Left forelimb (tissue), 1 donor: ENCODE data around the gene PRM3.

Experiments used
- DNase-seq: peaks from one replicate; pipeline ENCODE4 v3.0.0-alpha.2; 2018; ENCODE audit warnings: low spot score

Gene PRM3, protein sequence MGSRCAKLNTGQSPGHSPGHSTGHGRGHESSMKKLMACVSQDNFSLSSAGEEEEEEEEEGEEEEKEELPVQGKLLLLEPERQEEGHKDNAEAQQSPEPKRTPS

DNA sequence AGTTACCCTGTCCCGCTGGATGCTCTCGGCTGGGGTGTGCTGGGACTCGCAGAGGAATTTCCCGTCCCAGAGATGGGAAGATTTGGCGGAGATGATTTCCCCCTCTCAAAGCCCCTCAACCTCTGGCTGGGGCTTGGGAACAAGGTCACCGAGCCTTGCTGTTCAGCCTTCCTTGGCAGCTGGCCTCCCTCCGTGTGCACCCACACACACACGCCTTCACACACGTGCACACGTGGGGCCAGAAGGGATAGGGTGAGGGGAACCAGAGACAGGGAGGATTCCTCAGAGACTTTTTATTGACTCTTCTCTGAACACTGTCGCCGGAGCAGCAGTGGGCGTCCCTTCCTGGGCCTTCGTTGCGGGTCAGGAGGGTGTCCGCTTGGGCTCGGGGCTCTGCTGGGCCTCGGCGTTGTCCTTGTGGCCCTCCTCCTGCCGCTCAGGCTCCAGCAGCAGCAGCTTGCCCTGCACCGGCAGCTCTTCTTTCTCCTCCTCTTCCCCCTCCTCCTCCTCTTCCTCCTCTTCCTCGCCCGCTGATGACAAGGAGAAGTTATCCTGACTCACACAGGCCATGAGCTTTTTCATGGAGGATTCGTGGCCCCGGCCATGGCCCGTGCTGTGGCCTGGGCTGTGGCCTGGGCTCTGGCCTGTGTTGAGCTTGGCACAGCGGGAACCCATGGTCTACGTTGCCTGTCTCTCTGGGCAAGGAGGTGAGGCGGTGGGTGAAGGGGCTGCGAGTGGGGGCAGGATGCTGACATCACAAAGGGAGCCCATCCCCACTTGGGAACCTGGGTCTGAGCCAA, at the start of gene PRM3:
Gene PRM3, minus strand, starts transcription at position 709 of the 800 bp plus-strand sequence. Its CDS starts 34 bp downstream, at position 675.
- DNase-seq = no peak

- DNase-seq = no peak
Measured at GRCh38 chr16:11322823-11323222, 49.4 kb upstream of the PRM3 start.

DNA sequence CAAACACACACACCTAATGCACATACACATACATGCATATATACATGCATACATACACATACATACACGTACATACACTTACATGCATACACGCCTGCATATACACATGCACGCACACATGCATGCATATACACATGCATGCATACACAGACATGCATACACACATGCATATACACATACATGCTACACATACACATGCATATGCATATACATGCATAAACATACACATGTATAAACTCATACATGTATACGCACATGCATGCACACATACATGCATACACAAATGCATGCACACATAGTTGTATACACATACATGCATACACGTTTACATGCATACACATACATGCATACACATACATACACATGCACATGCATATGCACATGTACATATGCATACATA, 48.2 kb upstream of the PRM3 start:
- no peak for DNase-seq

- DNase-seq = no peak
Measured at GRCh38 chr16:11320170-11320569, 46.7 kb upstream of the PRM3 start.

- no peak for DNase-seq
Measured at GRCh38 chr16:11319529-11320146, 46.2 kb upstream of the PRM3 start.

- no peak for DNase-seq
Measured at GRCh38 chr16:11318817-11319216, 45.4 kb upstream of the PRM3 start.

GRCh38 chr16:11316331-11317015, 43.0 kb upstream of the PRM3 start:
- DNase-seq = no peak

GRCh38 chr16:11315510-11315909, 42.1 kb upstream of the PRM3 start:
- no peak for DNase-seq

- DNase-seq = no peak
Measured at GRCh38 chr16:11314309-11314894, 41.0 kb upstream of the PRM3 start.

GRCh38 chr16:11313493-11314308, 40.3 kb upstream of the PRM3 start:
- no peak for DNase-seq

DNA sequence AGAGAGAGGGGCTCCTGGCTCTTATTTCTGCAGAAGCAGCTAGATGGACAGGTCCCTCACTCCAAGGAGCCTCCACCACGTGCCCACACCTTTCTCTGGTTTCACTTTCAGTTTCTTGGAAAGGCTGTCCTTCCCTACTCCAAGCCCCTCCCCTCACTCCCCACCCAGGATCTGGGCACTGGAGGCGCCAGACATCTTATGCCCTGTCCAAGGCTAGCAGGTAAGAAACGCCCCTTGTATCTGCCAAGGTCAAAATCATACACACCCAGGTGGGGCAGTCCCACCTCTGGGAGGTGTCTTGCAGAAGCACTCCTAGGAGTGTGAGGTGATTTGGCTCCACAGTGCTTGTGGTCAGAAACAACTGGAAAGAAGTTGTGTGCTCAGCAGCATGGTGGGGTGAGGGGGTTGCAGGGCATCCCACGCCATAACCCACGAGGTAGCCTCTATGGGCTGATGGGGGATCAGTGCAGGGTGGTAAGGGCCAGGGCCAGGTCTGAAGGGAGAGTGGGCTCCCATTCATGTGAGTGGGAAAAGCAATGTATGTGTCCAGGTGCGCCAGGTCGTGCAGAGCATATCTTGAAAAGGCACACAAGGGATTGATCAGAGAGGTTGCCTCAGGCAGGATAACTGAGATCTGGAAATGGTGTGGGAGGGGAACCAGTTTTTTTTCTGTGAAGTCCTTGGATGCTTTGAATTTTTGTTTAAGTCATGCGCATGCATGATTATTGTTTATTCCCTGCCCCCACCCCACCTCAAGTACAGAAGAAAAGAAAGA, 39.5 kb upstream of the PRM3 start:
- DNase-seq = no peak

GRCh38 chr16:11310997-11311561, 37.6 kb upstream of the PRM3 start:
- DNase-seq = no peak

DNA sequence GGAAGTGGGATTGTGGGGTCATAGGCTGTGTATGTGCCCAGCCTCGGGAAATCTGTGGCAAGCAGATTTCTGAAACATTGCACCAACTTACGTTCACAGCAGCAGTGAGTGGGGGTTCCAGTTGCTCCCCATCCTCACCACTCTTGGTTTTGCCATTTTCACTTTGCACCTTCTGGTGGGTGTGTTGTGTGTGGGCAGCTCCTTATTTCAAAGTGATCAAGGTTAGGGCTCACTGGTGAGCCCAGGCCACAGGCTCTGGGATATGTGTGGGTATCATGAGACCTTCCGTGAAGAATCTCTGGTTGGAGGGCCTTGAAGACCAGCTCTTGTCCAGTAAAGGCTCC, 37.2 kb upstream of the PRM3 start:
- DNase-seq = no peak

GRCh38 chr16:11309895-11310633, 36.6 kb upstream of the PRM3 start:
- DNase-seq = no peak

GRCh38 chr16:11308493-11309283, 35.3 kb upstream of the PRM3 start:
- no peak for DNase-seq

GRCh38 chr16:11307639-11308492, 34.4 kb upstream of the PRM3 start:
- DNase-seq = no peak

GRCh38 chr16:11306997-11307638, 33.7 kb upstream of the PRM3 start:
- no peak for DNase-seq

DNA sequence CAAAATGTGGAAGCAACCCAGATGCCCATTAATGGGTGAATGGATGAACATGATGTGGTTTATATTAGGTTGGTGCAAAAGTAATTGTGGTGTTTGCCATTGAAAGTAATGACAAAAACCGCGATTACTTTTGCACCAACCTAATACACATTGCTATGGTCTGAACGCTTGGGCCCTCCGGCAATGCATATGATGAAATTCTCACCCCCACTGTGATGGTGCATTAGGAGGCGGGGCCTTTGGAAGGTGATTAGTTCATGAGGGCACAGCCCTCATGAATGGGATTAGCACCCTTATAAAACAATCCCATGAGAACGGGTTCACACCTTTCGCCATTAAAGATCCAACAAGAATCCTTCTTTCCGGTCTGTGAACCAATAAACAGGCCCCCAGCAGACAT, 33.0 kb upstream of the PRM3 start:
- DNase-seq = no peak
